ENCODE measurements around the gene TTC21B.

TTC21B gene

DNA sequence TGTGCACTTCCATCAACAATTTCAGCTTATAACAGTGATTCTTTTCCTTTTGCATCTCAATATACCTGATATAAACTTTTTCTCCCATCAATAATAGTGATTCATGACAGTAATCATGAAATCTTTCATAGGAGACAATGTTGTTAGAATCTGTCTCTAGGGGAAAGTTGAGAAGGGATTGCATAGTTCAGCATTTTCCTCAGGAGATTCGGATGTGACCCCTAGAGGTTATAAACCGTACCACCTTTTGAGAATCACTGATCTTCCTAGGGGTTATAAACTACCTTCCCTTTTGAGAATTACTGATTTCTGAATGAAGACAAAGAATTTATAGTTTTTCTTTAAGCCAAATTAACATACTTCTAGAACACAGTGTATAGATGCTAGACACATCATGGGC, 106.6 kb downstream of the TTC21B start:
- TF ChIP-seq Cebpa-rat (IDR thresholded peaks at IDR 0.05), result no peak
- Histone ChIP-seq H3K4me2 (no peak overlapping the region), H3K27me3 (no peaks in the 10 kb centered on the region), H3K4me1 (no peaks in the 10 kb centered on the region), H4K20me1 (no peaks in the 10 kb centered on the region), H3K4me3 (no peak overlapping the region), H3K9ac (no peak overlapping the region), H3K9me3 (no peaks in the 10 kb centered on the region), H3K27ac (no peak overlapping the region), H3K36me3 (no peaks in the 10 kb centered on the region)

DNA sequence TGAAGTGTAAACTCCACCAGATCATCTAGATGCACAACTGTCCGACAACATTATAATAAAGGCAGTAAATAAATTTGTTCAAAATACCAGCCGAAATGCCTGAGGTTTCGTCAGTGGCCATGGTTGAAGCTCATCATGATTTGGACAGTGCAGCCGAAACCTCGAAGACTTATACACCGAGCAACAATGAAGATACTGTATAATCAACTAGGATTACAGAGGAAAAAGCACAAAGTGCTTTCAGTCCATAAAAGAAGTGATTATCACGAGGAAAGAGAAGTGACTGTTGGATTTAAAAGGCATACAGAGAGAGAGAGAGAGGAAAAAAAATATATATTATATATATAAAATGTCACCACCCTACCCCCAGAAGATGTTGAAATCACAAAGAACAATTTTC, 107.5 kb downstream of the TTC21B start:
- H3K27me3 ChIP-seq, result no peaks in the 10 kb centered on the region
- H3K9ac ChIP-seq, result no peak overlapping the region
- no peak overlapping the region for H3K27ac ChIP-seq
- no peaks in the 10 kb centered on the region for H3K36me3 ChIP-seq
- H3K4me1 ChIP-seq, result no peaks in the 10 kb centered on the region
- no peaks in the 10 kb centered on the region for H4K20me1 ChIP-seq
- TF ChIP-seq Cebpa-rat (IDR thresholded peaks at IDR 0.05), result no peak
- no peak overlapping the region for H3K4me2 ChIP-seq
- no peaks in the 10 kb centered on the region for H3K9me3 ChIP-seq
- no peak overlapping the region for H3K4me3 ChIP-seq

DNA sequence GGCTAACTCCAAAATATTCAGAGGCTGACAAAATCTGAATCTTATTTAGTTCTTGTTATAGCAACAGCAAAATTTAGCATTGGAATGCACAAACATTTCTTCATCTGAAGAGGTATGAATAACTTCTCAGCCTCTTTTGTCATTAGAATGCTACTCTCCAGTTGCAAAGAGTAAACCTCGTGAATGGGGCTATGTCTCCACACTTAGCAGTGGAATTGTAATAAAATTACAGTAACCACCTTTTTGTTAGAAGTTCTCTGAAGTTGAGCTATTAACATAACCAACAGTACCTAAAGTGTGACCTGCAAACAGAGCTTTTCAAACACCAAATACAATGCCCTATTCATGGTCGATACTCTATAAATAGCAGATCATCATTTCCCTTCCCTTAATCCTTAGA, 109.4 kb downstream of the TTC21B start:
- TF ChIP-seq Cebpa-rat (IDR thresholded peaks at IDR 0.05), result no peak
- Histone ChIP-seq H3K36me3 (no peaks in the 10 kb centered on the region), H3K9ac (no peak overlapping the region), H4K20me1 (no peaks in the 10 kb centered on the region), H3K27ac (no peak overlapping the region), H3K4me1 (no peaks in the 10 kb centered on the region), H3K4me2 (no peak overlapping the region), H3K4me3 (no peak overlapping the region), H3K27me3 (no peaks in the 10 kb centered on the region), H3K9me3 (no peaks in the 10 kb centered on the region)

DNA sequence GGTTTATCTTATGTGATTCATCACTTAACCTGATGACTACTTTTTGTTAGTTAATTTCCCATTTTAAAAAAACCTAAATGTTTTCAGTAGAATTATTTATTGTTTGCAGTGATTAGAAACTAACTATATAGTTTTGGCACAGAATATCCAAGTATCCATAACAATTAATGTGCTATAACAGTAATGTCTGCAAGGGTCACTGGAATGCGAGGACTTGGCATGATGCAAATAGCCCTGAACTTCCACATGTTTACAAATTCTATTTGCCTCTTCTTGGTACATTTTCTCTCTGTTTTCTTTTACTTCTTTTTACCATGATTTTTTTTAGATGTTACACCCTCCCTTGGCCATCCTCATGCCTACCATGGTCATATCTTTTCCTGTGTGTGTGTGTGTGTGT, 110.2 kb downstream of the TTC21B start:
- Histone ChIP-seq H4K20me1 (no peaks in the 10 kb centered on the region), H3K4me3 (no peak overlapping the region), H3K36me3 (no peaks in the 10 kb centered on the region), H3K4me2 (no peak overlapping the region), H3K27me3 (no peaks in the 10 kb centered on the region), H3K4me1 (no peaks in the 10 kb centered on the region), H3K9ac (no peak overlapping the region), H3K9me3 (no peaks in the 10 kb centered on the region), H3K27ac (no peak overlapping the region)
- no peak for TF ChIP-seq Cebpa-rat (IDR thresholded peaks at IDR 0.05)

DNA sequence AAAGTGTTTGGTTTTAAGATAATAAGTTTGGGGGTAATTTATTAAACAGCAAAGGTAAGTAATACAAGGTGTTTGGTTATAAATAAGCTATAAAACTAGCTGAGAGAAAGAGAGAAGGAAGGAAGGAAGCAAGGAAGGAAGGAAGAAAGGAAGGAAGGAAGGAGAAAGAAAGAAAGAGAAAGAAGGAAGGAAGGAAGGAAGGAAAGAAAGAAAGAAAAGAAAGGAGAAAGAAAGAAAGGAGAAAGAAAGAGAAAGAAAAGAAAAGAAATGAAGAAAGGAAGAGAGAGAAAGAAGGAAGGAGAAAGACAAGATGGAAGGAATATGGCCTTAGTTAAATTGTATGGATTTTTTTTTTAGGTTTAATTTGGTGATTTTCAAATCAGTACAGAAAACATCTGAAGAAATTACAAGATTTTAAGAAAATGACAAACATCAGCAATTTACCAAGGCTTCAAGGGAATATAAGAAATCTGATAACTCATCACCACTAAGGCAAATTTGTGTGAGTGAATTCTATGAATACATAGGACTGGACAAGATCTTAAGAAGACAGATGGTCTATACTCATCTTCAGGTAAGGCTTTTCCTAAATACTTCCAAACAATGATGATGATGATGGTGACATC, 113.1 kb downstream of the TTC21B start:
- Histone ChIP-seq H3K27ac (no peak overlapping the region), H3K27me3 (no peaks in the 10 kb centered on the region), H3K4me2 (no peak overlapping the region), H3K36me3 (no peaks in the 10 kb centered on the region), H3K4me1 (no peaks in the 10 kb centered on the region), H4K20me1 (no peaks in the 10 kb centered on the region), H3K4me3 (no peak overlapping the region), H3K9ac (no peak overlapping the region), H3K9me3 (no peaks in the 10 kb centered on the region)
- TF ChIP-seq Cebpa-rat (IDR thresholded peaks at IDR 0.05), result no peak

DNA sequence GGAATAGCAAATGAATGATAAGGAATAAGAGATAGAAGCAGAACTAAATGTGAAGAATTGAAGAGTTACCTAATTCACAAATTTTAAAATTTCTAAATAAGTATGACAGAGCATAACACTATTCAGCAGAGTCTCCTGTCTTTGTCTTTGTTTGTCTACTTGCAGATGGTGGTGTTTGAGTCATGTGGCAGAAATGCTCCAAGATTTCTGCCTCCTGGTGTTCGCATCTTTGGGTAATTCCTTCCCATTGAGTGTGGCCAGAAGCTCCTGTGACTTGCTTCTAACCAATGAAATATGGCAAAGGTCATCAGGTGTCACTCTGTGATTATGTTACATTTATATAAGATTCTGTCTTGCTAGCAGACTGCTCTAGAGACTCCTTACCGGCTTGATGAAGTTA, 114.0 kb downstream of the TTC21B start:
- Histone ChIP-seq H3K4me1 (no peaks in the 10 kb centered on the region), H3K9me3 (no peaks in the 10 kb centered on the region), H3K36me3 (no peaks in the 10 kb centered on the region), H3K4me3 (no peak overlapping the region), H3K9ac (no peak overlapping the region), H4K20me1 (no peaks in the 10 kb centered on the region), H3K27me3 (no peaks in the 10 kb centered on the region), H3K27ac (no peak overlapping the region), H3K4me2 (no peak overlapping the region)
- no peak for TF ChIP-seq Cebpa-rat (IDR thresholded peaks at IDR 0.05)

DNA sequence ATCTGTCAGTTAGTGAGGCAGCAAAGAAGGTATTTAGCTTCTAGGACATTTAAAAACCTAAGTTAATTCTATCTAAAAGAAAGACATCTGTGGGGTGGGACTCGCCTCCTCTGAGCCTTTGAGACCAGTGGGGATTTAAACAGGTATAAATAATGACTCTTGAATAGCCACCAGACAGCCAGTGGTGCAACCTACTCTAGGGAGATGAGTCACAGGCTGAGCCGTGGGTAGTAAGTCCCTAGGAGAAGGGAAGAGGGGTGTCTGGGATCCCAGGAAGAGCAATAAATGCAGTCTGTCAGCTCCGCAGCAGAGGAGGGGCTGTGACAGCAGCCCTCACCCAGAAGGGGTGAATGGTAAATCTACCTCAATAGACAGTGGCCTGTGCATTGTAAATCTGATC, 116.5 kb downstream of the TTC21B start:
- no peak for TF ChIP-seq Cebpa-rat (IDR thresholded peaks at IDR 0.05)
- no peak overlapping the region for H3K27ac ChIP-seq
- H3K9me3 ChIP-seq, result no peaks in the 10 kb centered on the region
- H3K36me3 ChIP-seq, result no peaks in the 10 kb centered on the region
- no peaks in the 10 kb centered on the region for H3K27me3 ChIP-seq
- H3K9ac ChIP-seq, result no peak overlapping the region
- no peak overlapping the region for H3K4me2 ChIP-seq
- no peak overlapping the region for H3K4me3 ChIP-seq
- H4K20me1 ChIP-seq, result no peaks in the 10 kb centered on the region
- H3K4me1 ChIP-seq, result no peaks in the 10 kb centered on the region

DNA sequence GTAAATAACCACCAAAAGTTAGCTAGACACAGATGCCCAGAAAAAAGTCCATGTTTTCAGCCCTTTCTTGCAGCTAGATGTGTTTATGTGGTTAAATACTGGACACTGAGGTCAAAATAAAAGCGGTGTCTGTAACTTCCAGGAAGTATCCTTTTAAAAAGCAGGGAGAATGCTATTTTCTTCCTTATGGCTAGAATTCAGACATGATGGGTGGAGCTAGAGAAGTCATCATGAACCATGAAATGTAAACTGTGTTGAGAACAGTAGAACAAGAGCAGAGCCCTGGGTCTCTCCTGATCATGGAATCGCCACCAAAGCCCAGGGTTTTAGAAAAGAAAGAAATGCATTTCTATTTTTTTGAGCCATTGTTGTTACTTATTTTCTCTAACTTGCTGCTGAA, 118.2 kb downstream of the TTC21B start:
- H3K27ac ChIP-seq, result no peak overlapping the region
- H3K4me3 ChIP-seq, result no peak overlapping the region
- H4K20me1 ChIP-seq, result no peaks in the 10 kb centered on the region
- no peak overlapping the region for H3K4me2 ChIP-seq
- H3K9me3 ChIP-seq, result no peaks in the 10 kb centered on the region
- H3K9ac ChIP-seq, result no peak overlapping the region
- no peaks in the 10 kb centered on the region for H3K27me3 ChIP-seq
- H3K4me1 ChIP-seq, result no peaks in the 10 kb centered on the region
- H3K36me3 ChIP-seq, result no peaks in the 10 kb centered on the region
- TF ChIP-seq Cebpa-rat (IDR thresholded peaks at IDR 0.05), result no peak

DNA sequence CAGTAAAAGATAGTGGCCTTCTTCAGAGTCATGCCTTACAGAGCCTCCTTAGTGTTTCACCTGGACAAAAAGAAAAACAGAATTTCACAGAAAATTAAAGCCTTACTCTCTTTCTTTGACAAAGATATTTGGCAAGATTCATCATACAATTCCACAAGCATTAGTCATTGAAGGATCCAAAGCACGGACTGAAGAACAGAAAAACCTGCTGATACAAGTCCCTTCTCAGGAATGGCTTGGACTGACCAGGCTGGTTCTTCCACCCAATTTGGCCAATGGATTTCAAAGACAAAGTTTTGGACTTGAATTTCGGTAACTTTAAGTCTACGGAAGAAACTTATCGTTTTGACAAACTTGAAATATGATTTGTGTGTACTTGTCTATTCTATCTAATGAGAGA, 120.4 kb downstream of the TTC21B start:
- H3K27ac ChIP-seq, result no peak overlapping the region

DNA sequence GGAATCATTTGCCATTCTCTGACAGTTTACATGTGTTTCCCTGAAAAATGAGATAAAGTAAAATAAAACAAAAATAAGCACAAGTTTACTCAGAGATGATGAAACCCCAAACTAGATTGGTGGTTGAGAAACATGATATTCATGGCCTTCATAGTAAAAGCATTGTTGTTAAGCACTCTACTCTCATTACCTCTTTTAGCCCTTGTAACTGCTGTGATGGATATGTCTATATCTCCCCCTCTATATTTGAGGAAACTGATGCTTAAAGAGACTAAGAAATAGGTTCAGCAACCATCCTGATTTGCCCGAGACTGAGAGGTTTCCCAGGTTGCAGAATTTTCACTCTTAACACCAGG, 125.7 kb downstream of the TTC21B start:
- no peak for TF ChIP-seq Cebpa-rat (IDR thresholded peaks at IDR 0.05)
- no peak overlapping the region for H3K4me3 ChIP-seq
- H3K9me3 ChIP-seq, result no peaks in the 10 kb centered on the region
- no peak overlapping the region for H3K4me2 ChIP-seq
- H4K20me1 ChIP-seq, result no peaks in the 10 kb centered on the region
- no peak overlapping the region for H3K9ac ChIP-seq
- no peaks in the 10 kb centered on the region for H3K36me3 ChIP-seq
- no peaks in the 10 kb centered on the region for H3K27me3 ChIP-seq
- H3K27ac ChIP-seq, result no peak overlapping the region
- no peaks in the 10 kb centered on the region for H3K4me1 ChIP-seq

More for the DNA sequence above, 120.4 kb downstream of the TTC21B start:
- Histone ChIP-seq H3K9ac (no peak overlapping the region), H3K4me2 (no peak overlapping the region), H3K4me3 (no peak overlapping the region), H3K4me1 (no peaks in the 10 kb centered on the region), H3K9me3 (no peaks in the 10 kb centered on the region), H3K27me3 (no peaks in the 10 kb centered on the region), H3K36me3 (no peaks in the 10 kb centered on the region), H4K20me1 (no peaks in the 10 kb centered on the region)
- no peak for TF ChIP-seq Cebpa-rat (IDR thresholded peaks at IDR 0.05)
